Uterus (tissue), 4 donors: ENCODE data around the gene NR2F1. TPM values are rescaled to one million over a fixed set of nuclear protein-coding genes. Genes with fewer than 3 reads are reported as not detected.

ENCODE experiments used
- DNase-seq, 2 donors: peaks; one replicate each; pipeline ENCODE4 v3.0.0-alpha.2; 2019 to 2020
- H3K27ac ChIP-seq, 2 donors: fragments of 200-600 bp; sonication (generic); 1 replicate in 1 of 2; 2 replicates in 1 of 2; pipeline ENCODE4 v1.5.1; 2016 to 2018
- H3K27me3 ChIP-seq, 2 donors: fragments of 200-600 bp; sonication (generic); one replicate each; pipeline ENCODE4 v1.5.1; 2018 to 2019; ENCODE audit warnings: control low read depth in 1 of 2
- H3K36me3 ChIP-seq, 2 donors: fragments of 200-600 bp; sonication (generic); one replicate each; pipeline ENCODE4 v1.5.1; 2019; ENCODE audit warnings: control low read depth in 1 of 2
- H3K4me1 ChIP-seq, 2 donors: fragments of 200-600 bp; sonication (generic); one replicate each; pipeline ENCODE4 v1.5.1; 2018 to 2019; ENCODE audit warnings: control low read depth in 1 of 2
- H3K4me3 ChIP-seq, 2 donors: fragments of 200-600 bp; sonication (generic); 1 replicate in 1 of 2; 2 replicates in 1 of 2; pipeline ENCODE4 v1.5.1; 2018 to 2019; ENCODE audit warnings: mild to moderate bottlenecking in 1 of 2
- H3K9me3 ChIP-seq, 2 donors: fragments of 200-600 bp; sonication (generic); one replicate each; pipeline ENCODE4 v1.5.1; 2019; ENCODE audit warnings: control low read depth in 1 of 2
- CTCF ChIP-seq, 4 experiments: fragments of 200-600 bp in 2 of 4; fragments of 450-650 bp in 2 of 4; sonication (generic) in 2 of 4; IDR thresholded peaks; one replicate each; pipeline ENCODE4 v1.5.1; 2016 to 2019; ENCODE audit warnings: antibody characterized with exemption in 4 of 4, mild to moderate bottlenecking in 2 of 4, moderate library complexity in 1 of 4
- POLR2A ChIP-seq, 2 donors: fragments of 450-650 bp; IDR thresholded peaks; one replicate each; pipeline ENCODE4 v1.6.1; 2016; ENCODE audit warnings: antibody characterized with exemption in 2 of 2, mild to moderate bottlenecking in 1 of 2, moderate library complexity in 1 of 2
- intact Hi-C: fragments of 100-400 bp; cut with DNase I; formaldehyde crosslinking; loops from one replicate; pipeline ENCODE4 v1.15.1; 2023; ENCODE audit warnings: low total_unique reads
- total RNA-seq, 4 donors: library from RNA; depleted of rRNA in 3 of 4; stranded (reverse); fragments of >200 nt in 3 of 4; gene quantifications; one replicate each; pipeline versions ENCODE4 v1.1.0 to v1.2.4, GENCODE V29; 2014 to 2023
- donor health status: DM: yes; HTN: yes; CAD: no.

NR2F1 gene
- total RNA-seq, 4 donors from 2014 or later: 26.8 to 55.0 (median 40.6) TPM

GRCh38 chr5:93593476-93594131 is 10.6 kb downstream of the NR2F1 start:
- intact Hi-C loops: no loop called here
- no peaks in the 10 kb centered on the region for H3K27me3 ChIP-seq

GRCh38 chr5:93594591-93595419 is 11.8 kb downstream of the NR2F1 start:
- no peaks in the 10 kb centered on the region for H3K9me3 ChIP-seq
- no peak overlapping the region for H3K4me3 ChIP-seq
- TF ChIP-seq CTCF (IDR thresholded peaks at IDR 0.05): no peak
- no peak for TF ChIP-seq POLR2A (IDR thresholded peaks at IDR 0.05)
- H3K27ac ChIP-seq: no peak overlapping the region
- no peak for DNase-seq
- H3K4me1 ChIP-seq: peaks cover 0 to 4% of the 10 kb centered on the region in 2 donors
- no peaks in the 10 kb centered on the region for H3K36me3 ChIP-seq
- intact Hi-C loops: no loop called here
- no peaks in the 10 kb centered on the region for H3K27me3 ChIP-seq

More at GRCh38 chr5:93593476-93594131, 10.6 kb downstream of the NR2F1 start:
- no peak for DNase-seq
- no peaks in the 10 kb centered on the region for H3K9me3 ChIP-seq
- TF ChIP-seq POLR2A (IDR thresholded peaks at IDR 0.05) (no peak), CTCF (IDR thresholded peaks at IDR 0.05) (no peak)
- H3K4me3 ChIP-seq: no peak overlapping the region
- peaks cover 0 to 4% of the 10 kb centered on the region in 2 donors for H3K4me1 ChIP-seq
- no peaks in the 10 kb centered on the region for H3K36me3 ChIP-seq
- no peak overlapping the region for H3K27ac ChIP-seq

GRCh38 chr5:93595420-93596147 is 12.6 kb downstream of the NR2F1 start:
- Histone ChIP-seq H3K4me3 (no peak overlapping the region), H3K27me3 (no peaks in the 10 kb centered on the region), H3K4me1 (peaks cover 0 to 4% of the 10 kb centered on the region in 2 donors), H3K27ac (no peak overlapping the region), H3K9me3 (no peaks in the 10 kb centered on the region), H3K36me3 (no peaks in the 10 kb centered on the region)
- no peak for DNase-seq
- intact Hi-C loops: no loop called here
- TF ChIP-seq CTCF (IDR thresholded peaks at IDR 0.05) (no peak), POLR2A (IDR thresholded peaks at IDR 0.05) (no peak)

GRCh38 chr5:93596310-93596675 is 13.3 kb downstream of the NR2F1 start:
- no peaks in the 10 kb centered on the region for H3K27me3 ChIP-seq
- intact Hi-C loops: no loop called here

More at GRCh38 chr5:93596310-93596675, 13.3 kb downstream of the NR2F1 start:
- no peaks in the 10 kb centered on the region for H3K9me3 ChIP-seq
- H3K4me1 ChIP-seq: no peaks in the 10 kb centered on the region
- no peak overlapping the region for H3K27ac ChIP-seq
- TF ChIP-seq CTCF (IDR thresholded peaks at IDR 0.05): no peak
- TF ChIP-seq POLR2A (IDR thresholded peaks at IDR 0.05): no peak
- DNase-seq: no peak
- no peaks in the 10 kb centered on the region for H3K36me3 ChIP-seq
- H3K4me3 ChIP-seq: no peak overlapping the region
